GM13977 (cell line): Measurements from ENCODE around the gene EXOC4.
"Not testable (repeated sequence)": the region's sequence is repeated elsewhere in the genome, so short reads cannot be mapped to it uniquely, and the experiment has no call there.

ENCODE experiments used
- DNase-seq: peaks from one replicate; pipeline ENCODE4 v3.0.0; 2012; ENCODE audit warnings: low spot score
- in situ Hi-C: fragments of 300-500 bp; cut with MboI; formaldehyde crosslinking; loops from one replicate; pipeline ENCODE4 v1.12.0; 2022; ENCODE audit warnings: low sequenced_read_pairs, low pct_unique_long_range_greater_than_20kb, mixed read lengths, inconsistent platforms; ENCODE audit not compliant: unreplicated experiment
- TF ChIP-seq, protein P1 (sequence below): IDR thresholded peaks from 2 replicates; pipeline ENCODE4 v1.5.1; 2012; ENCODE audit warnings: mild to moderate bottlenecking, control low read depth; ENCODE audit not compliant: insufficient read depth; ENCODE audit errors: extremely low read depth, missing control alignments

EXOC4 gene

DNA sequence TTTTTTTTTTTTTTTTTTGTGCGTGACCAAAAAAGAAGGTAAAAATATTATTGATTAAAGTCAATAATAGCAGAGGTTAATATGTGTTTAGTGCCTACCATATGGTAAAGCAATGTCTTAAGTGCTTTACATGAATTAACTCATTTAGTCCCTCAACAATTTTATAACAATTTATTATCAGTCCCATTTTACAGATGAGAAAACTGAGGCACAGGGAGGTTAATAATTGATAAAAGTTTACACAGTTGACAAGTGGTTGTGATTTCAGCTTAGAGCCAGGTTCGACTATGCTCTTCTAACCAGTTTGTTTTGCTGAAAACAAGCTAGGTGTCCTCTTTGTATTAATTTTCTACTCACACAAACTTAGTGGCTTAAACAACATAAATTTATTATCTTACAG is 67.0 kb downstream of the EXOC4 start:
- no peak for DNase-seq
- TF ChIP-seq, protein P1, sequence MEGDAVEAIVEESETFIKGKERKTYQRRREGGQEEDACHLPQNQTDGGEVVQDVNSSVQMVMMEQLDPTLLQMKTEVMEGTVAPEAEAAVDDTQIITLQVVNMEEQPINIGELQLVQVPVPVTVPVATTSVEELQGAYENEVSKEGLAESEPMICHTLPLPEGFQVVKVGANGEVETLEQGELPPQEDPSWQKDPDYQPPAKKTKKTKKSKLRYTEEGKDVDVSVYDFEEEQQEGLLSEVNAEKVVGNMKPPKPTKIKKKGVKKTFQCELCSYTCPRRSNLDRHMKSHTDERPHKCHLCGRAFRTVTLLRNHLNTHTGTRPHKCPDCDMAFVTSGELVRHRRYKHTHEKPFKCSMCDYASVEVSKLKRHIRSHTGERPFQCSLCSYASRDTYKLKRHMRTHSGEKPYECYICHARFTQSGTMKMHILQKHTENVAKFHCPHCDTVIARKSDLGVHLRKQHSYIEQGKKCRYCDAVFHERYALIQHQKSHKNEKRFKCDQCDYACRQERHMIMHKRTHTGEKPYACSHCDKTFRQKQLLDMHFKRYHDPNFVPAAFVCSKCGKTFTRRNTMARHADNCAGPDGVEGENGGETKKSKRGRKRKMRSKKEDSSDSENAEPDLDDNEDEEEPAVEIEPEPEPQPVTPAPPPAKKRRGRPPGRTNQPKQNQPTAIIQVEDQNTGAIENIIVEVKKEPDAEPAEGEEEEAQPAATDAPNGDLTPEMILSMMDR: no peak
- in situ Hi-C loops: no loop called here

DNA sequence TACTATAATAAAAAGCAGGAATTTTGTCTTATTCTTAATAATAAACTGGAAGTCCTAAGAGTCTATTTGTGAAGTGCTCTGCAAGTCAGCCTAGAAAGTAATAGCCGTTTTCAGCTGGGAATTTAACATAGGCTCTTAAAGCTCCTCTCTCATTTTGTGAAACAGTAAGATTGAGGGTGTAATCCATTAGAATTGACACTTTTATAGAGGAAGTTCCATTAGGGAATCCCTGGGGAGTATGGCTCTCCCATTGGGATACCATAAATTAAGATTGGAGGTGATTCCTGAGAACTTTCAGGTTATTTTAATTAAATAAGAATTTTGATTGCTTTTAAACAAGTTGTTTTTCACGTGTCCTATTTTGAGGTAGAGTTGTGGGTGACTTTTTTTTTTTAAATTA is 68.0 kb downstream of the EXOC4 start:
- TF ChIP-seq, protein P1: no peak
- in situ Hi-C loops: no loop called here
- no peak for DNase-seq

GRCh38 chr7:133321366-133321765 is 68.5 kb downstream of the EXOC4 start:
- DNase-seq, in situ Hi-C loops: not testable (repeated sequence)

DNA sequence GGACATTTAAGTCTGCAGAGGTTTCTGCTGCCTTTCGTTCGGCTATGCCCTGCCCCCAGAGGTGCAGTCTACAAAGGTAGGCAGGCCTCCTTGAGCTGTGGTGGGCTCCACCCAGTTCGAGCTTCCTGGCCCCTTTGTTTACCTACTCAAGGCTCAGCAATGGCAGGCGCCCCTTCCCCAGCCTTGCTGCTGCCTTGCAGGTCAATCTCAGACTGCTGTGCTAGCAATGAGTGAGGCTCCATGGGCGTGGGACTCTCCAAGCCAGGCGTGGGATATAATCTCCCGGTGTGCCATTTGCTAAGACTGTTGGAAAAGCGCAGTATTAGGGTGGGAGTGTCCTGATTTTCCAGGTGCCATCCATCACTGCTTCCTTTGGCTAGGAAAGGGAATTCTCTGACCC is 73.9 kb downstream of the EXOC4 start:
- DNase-seq, in situ Hi-C loops: not testable (repeated sequence)

DNA sequence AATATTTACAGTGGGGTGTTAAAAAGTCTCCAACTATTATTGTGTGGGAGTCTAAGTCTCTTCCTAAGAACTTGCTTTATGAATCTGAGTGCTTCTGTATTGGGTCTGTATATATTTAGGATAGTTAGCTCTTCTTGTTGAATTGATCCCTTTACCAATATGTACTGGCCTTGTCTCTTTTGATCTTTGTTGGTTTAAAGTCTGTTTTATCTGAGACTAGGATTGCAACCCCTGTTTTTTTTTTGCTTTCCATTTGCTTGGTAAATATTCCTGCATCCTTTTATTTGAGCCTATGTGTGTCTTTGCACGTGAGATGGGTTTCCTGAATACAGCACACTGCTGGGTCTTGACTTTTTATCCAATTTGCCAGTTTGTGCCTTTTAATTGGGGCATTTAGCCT is 75.1 kb downstream of the EXOC4 start:
- in situ Hi-C loops, DNase-seq: not testable (repeated sequence)

DNA sequence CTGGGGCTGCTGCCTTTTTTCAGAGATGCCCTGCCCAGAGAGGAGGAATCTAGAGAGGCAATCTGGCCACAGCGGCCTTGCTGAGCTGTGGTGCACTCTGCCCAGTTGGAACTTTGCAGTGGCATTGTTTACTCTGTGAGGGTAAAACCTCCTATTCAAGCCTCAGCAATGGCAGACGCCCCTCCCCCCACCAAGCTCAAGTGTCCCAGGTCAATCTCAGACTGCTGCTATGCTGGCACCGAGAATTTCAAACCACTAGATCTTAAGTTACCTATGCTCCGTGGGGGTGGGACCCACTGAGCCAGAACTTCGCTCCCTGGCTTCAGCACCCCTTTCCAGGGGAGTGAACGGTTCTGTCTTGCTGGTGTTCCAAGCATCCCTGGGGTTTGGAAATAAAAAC is 77.2 kb downstream of the EXOC4 start:
- in situ Hi-C loops: no loop called here
- no peak for DNase-seq
- TF ChIP-seq, protein P1: no peak

DNA sequence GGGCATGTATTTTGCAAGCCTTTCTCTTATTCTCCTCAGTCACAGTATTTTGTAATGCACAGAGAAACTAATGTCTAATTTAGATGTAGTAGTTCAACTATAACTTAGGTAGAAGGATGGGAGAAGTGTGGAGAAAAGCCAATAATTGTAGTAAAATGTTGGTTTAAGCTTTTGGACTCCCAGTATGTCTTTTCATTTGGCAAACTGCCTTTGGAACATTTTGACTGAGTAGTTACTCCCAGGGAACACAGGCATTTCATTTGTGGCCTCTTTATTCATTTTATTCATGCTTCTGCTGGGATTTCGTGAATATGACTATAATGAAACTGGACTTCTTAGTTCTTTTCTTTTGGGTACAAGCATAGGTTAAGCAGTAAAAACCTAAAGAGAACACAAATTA is 79.0 kb downstream of the EXOC4 start:
- in situ Hi-C loops: no loop called here
- TF ChIP-seq, protein P1: no peak
- no peak for DNase-seq

GRCh38 chr7:133339772-133340171 is 86.9 kb downstream of the EXOC4 start:
- in situ Hi-C loops: no loop called here
- no peak for DNase-seq
- TF ChIP-seq, protein P1: no peak
